ENCODE results near the gene ARHGAP6.

ARHGAP6 gene

DNA sequence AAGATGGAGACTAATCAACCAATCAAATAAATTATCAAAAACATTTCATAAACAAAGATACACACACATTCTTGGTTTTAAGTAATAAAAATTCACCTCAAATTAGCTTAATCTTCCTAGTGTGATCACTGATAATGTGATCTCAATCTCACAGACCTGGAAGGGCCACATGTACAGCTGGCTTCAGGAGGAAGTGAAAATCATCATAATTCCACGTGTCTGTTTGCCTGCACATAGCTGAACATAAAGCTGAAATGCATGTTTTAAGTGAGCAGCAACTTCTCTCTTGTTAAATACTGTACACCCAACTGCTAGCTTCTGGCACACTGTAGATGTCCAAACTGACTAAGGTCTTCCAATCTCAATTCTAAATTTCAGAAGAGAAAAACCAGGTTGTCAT is 53.8 kb downstream of the ARHGAP6 start:
- H3K4me2 ChIP-seq, result no peak overlapping the region
- TF ChIP-seq Cebpa-rat (IDR thresholded peaks at IDR 0.05), result no peak
- no peak overlapping the region for H3K27ac ChIP-seq
- H3K4me1 ChIP-seq, result no peaks in the 10 kb centered on the region
- H3K9ac ChIP-seq, result no peak overlapping the region
- H3K4me3 ChIP-seq, result no peak overlapping the region
- H3K27me3 ChIP-seq, result peaks cover 77% of the 10 kb centered on the region
- H4K20me1 ChIP-seq, result no peaks in the 10 kb centered on the region
- peaks cover 33% of the 10 kb centered on the region for H3K9me3 ChIP-seq
- no peaks in the 10 kb centered on the region for H3K36me3 ChIP-seq

DNA sequence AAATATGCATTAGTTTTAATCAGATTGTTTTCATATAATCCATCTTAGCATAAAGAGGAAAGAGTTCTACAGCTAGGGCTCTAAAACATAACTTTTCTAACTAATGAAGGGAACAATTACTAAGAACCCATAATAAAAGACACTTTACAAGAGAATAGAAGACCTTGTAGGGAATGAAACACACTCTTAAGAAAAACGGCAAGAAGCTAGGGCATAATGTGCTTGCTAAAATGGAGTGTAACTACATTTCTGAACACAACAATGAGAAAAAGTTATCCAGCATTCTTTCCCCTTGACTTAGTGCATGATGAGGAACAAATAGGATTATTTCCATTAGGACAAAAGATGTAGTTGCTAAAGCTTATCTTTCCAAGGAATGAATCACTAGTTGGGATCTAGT is 54.6 kb downstream of the ARHGAP6 start:
- Histone ChIP-seq H4K20me1 (no peaks in the 10 kb centered on the region), H3K4me2 (no peak overlapping the region), H3K4me3 (no peak overlapping the region), H3K4me1 (no peaks in the 10 kb centered on the region), H3K9me3 (peaks cover 29% of the 10 kb centered on the region), H3K9ac (no peak overlapping the region), H3K27ac (no peak overlapping the region), H3K27me3 (peaks cover 77% of the 10 kb centered on the region), H3K36me3 (no peaks in the 10 kb centered on the region)
- TF ChIP-seq Cebpa-rat (IDR thresholded peaks at IDR 0.05), result no peak

DNA sequence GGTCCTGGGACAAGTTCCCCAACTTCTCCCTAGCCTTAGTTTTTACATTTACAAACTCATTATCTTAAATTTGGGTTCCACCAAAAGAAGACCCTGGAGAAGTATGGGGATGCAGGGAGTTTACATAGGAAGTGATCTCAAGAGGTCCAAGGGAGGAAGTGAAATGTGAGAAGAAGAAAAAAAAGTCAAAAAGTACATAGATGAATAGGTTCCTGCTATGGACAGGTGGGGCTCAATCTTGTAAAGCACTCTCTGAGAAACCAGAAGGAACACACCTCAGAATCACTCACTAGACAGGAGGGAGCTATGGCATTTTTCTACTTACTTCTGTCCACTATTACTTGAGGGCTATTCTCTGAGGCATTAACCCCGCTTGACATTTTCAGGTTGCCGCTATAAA is 56.6 kb downstream of the ARHGAP6 start:
- Histone ChIP-seq H3K4me1 (no peaks in the 10 kb centered on the region), H3K36me3 (no peaks in the 10 kb centered on the region), H3K4me3 (no peak overlapping the region), H3K9ac (no peak overlapping the region), H3K4me2 (no peak overlapping the region), H3K27ac (no peak overlapping the region), H4K20me1 (no peaks in the 10 kb centered on the region), H3K9me3 (peaks cover 12% of the 10 kb centered on the region), H3K27me3 (peaks cover 77% of the 10 kb centered on the region)
- TF ChIP-seq Cebpa-rat (IDR thresholded peaks at IDR 0.05), result no peak

DNA sequence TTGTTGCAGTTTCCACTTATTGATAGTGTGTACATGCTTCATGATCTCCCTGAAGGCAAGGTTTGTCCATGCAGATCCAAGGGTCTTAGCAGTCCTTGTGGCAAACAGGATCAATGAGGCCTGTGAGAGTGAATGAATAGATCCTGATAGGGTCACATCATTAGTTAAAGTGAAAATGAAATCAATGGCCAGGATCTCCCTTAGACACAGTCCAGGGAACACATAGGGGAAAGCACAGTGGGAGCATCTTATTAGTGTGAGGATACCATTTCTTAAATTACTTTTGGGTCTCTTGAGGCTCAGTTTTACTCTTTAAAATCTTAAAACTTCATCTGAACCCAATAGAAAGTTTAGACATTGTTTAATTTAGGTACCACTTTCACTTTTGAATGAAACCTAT is 59.3 kb downstream of the ARHGAP6 start:
- peaks cover 70% of the 10 kb centered on the region for H3K27me3 ChIP-seq

DNA sequence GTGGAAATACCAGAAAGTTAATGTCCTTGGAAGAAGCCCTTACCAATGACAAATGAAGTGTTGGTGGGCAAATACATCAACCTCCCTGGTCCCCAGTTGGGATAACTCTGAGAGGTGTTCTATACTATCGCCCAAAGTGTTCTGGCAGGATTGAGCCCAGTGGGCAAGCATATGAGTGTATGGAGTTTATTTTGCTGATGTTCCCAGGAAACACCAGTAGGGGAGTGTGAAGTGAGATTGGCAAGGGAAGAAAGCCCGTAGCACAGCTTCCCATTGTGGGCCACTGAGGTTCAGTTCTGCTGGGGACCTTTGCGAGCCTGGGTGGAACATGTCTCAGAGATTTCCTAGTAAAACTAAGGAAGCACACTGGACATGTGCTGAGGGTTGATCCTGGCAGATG is 65.1 kb downstream of the ARHGAP6 start:
- Histone ChIP-seq H3K27ac (no peak overlapping the region), H3K4me2 (no peak overlapping the region), H3K36me3 (no peaks in the 10 kb centered on the region), H3K27me3 (peaks cover 79% of the 10 kb centered on the region), H4K20me1 (no peaks in the 10 kb centered on the region), H3K4me1 (no peaks in the 10 kb centered on the region), H3K4me3 (no peak overlapping the region), H3K9ac (no peak overlapping the region), H3K9me3 (no peaks in the 10 kb centered on the region)
- no peak for TF ChIP-seq Cebpa-rat (IDR thresholded peaks at IDR 0.05)

More for the DNA sequence above, 59.3 kb downstream of the ARHGAP6 start:
- Histone ChIP-seq H3K36me3 (no peaks in the 10 kb centered on the region), H3K9ac (no peak overlapping the region), H3K4me1 (no peaks in the 10 kb centered on the region), H3K27ac (no peak overlapping the region), H3K4me2 (no peak overlapping the region), H3K4me3 (no peak overlapping the region), H3K9me3 (no peaks in the 10 kb centered on the region; the same call in 1 of the 2 replicates), H4K20me1 (no peaks in the 10 kb centered on the region)
- no peak for TF ChIP-seq Cebpa-rat (IDR thresholded peaks at IDR 0.05)

DNA sequence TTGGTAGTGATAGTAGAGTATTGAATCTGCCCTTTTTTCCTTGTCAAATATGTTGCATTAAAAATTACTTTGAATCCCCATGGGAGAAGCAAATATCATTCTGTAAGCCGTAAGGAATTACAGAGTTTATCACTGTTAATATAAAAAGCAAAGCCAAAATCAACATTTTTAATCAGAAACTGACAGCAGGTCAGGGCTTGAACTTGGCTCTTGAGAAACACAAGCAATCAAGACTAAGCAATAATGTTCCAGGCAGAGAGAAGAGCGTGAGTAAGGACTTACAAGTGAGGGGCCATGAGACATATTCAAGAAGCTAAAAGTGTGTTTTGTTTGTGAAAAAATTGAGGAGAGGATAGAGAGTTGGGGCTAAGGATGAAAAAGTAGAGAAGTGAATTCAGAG is 68.2 kb downstream of the ARHGAP6 start:
- Histone ChIP-seq H3K27me3 (peaks cover 75% of the 10 kb centered on the region), H4K20me1 (no peaks in the 10 kb centered on the region), H3K4me1 (no peaks in the 10 kb centered on the region), H3K9me3 (no peaks in the 10 kb centered on the region), H3K27ac (no peak overlapping the region), H3K4me2 (no peak overlapping the region), H3K36me3 (no peaks in the 10 kb centered on the region), H3K9ac (no peak overlapping the region), H3K4me3 (no peak overlapping the region)
- TF ChIP-seq Cebpa-rat (IDR thresholded peaks at IDR 0.05), result no peak

DNA sequence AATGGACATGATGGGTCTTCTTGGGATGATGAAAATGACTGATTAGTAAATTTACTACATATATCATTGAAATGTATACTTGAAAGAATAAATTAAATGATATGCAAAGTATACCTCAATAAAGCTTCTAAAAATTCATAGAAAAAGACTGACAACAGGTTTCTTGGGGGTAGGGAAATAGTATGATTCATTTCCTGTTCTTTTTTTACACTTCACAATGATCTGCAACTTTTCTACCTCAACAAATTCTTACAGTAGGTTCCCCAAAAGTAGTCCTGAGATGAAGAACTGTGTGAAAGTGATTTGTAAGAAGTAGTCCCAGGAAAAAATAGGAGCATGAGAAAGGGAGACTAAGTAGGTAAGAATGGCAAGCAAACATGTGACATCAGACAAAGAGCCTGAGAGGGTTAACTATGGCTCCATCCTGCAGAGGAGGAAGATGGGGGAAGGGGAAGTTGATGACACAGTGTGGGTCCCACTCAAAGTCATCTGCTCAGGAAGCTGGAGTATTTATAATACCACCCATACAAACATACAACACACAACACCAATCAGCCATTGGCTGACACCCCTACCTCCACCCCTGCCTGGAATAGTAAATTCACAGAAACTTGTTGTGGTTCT is 73.9 kb downstream of the ARHGAP6 start:
- H3K4me2 ChIP-seq, result peak overlapping the region; percentile 12; the same call in 1 of the 2 replicates
- H4K20me1 ChIP-seq, result no peaks in the 10 kb centered on the region
- H3K36me3 ChIP-seq, result no peaks in the 10 kb centered on the region
- H3K27ac ChIP-seq, result no peak overlapping the region
- H3K4me3 ChIP-seq, result no peak overlapping the region
- H3K9me3 ChIP-seq, result no peaks in the 10 kb centered on the region
- TF ChIP-seq Cebpa-rat (IDR thresholded peaks at IDR 0.05), result no peak
- peaks cover 70% of the 10 kb centered on the region for H3K27me3 ChIP-seq
- H3K9ac ChIP-seq, result no peak overlapping the region
- 0 out of 2 replicates have a peak, but pooled peaks cover 5% of the 10 kb centered on the region for H3K4me1 ChIP-seq

DNA sequence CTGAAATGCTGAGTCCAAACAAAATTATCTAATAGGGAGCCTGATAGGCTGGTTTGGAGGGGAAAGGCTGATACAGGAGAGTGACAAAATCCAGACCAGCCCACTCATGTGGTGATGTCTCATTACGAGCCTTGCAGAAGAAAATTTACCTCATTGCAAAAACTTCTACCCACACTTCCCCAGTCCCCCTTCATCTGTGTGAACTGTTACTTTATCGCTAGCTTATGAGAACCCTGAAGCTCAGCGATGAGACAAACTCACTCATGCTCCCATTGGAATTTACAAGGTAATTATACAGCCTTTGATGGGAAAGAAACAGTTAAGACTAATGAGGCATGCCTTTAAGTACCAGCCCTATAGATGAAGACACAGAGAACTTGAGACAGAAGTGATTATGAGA is 76.1 kb downstream of the ARHGAP6 start:
- H4K20me1 ChIP-seq, result no peaks in the 10 kb centered on the region
- 0 out of 2 replicates have a peak, but pooled peaks cover 5% of the 10 kb centered on the region for H3K4me1 ChIP-seq
- no peak for TF ChIP-seq Cebpa-rat (IDR thresholded peaks at IDR 0.05)
- H3K27me3 ChIP-seq, result peaks cover 82% of the 10 kb centered on the region
- H3K27ac ChIP-seq, result no peak overlapping the region
- no peak overlapping the region for H3K4me2 ChIP-seq
- H3K4me3 ChIP-seq, result no peak overlapping the region
- H3K36me3 ChIP-seq, result no peaks in the 10 kb centered on the region
- H3K9me3 ChIP-seq, result peaks cover 6% of the 10 kb centered on the region; the same call in 1 of the 2 replicates
- no peak overlapping the region for H3K9ac ChIP-seq

DNA sequence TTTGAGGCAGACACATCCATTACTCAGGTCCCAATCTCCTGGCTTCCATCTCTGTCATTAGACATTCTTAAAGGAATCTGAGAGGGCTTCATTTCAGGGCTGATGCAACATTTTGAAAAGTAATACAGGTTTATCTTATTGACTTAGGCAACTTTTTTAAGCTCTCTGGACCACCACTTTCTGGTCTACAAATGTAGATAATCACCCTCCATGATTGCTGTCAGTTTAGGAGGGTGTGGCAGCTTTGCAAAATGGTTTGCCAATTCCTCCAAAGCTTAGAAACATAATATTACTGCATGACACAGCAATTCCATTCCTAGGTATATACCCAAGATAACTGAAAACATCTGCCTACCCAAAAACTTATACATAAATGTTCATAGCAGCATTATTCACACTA is 77.6 kb downstream of the ARHGAP6 start:
- Histone ChIP-seq H3K4me1 (0 out of 2 replicates have a peak, but pooled peaks cover 5% of the 10 kb centered on the region), H3K9ac (no peak overlapping the region), H3K27ac (no peak overlapping the region), H3K4me2 (no peak overlapping the region), H3K9me3 (peaks cover 6% of the 10 kb centered on the region; the same call in 1 of the 2 replicates), H3K4me3 (no peak overlapping the region), H4K20me1 (no peaks in the 10 kb centered on the region), H3K27me3 (peaks cover 80% of the 10 kb centered on the region), H3K36me3 (no peaks in the 10 kb centered on the region)
- no peak for TF ChIP-seq Cebpa-rat (IDR thresholded peaks at IDR 0.05)

DNA sequence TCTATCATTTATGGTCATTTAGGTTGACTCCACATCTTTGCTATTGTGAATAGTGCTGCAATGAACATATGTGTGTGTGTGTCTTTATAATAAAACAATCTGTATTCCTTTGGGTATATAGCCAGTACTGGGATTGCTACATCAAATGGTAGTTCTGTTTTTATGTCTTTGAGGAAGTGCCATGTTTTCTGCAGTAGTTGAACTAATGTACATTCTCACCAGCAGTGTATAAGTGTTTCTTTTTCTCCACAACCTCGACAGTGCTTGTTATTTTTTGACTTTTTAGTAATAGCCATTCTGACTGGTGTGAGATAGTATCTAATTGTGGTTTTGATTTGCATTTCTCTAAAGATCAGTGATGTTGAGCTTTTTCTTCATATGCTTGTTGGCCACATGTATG is 80.5 kb downstream of the ARHGAP6 start:
- peaks cover 9% of the 10 kb centered on the region for H3K4me1 ChIP-seq
- no peaks in the 10 kb centered on the region for H3K36me3 ChIP-seq
- H3K27me3 ChIP-seq, result peaks cover 90% of the 10 kb centered on the region
- peaks cover 6% of the 10 kb centered on the region; the same call in 1 of the 2 replicates for H3K9me3 ChIP-seq
- H3K4me2 ChIP-seq, result no peak overlapping the region
- H3K9ac ChIP-seq, result no peak overlapping the region
- H3K4me3 ChIP-seq, result no peak overlapping the region
- TF ChIP-seq Cebpa-rat (IDR thresholded peaks at IDR 0.05), result no peak
- H3K27ac ChIP-seq, result no peak overlapping the region
- H4K20me1 ChIP-seq, result no peaks in the 10 kb centered on the region

Data from BLaER1 (cell line).